ENCODE measurements around the gene SLC18A3. TPM values are rescaled to one million over a fixed set of nuclear protein-coding genes. Genes with fewer than 3 reads are reported as not detected.

Gene SLC18A3
- total RNA-seq, 2 experiments from 2014 or later = not detected

GRCh38 chr10:49621561-49621960, 11.5 kb downstream of the SLC18A3 start:
- CTCF ChIA-PET = no interaction called here
- POLR2A ChIA-PET = no interaction called here

- CTCF ChIA-PET = no interaction called here
- POLR2A ChIA-PET = no interaction called here
Measured at GRCh38 chr10:49622426-49623425, 12.6 kb downstream of the SLC18A3 start.

- CTCF ChIA-PET = no interaction called here
- POLR2A ChIA-PET = no interaction called here
Measured at GRCh38 chr10:49624629-49625028, 14.5 kb downstream of the SLC18A3 start.

GRCh38 chr10:49625411-49625810, 15.3 kb downstream of the SLC18A3 start:
- ChIA-PET CTCF (no interaction called here), POLR2A (no interaction called here)

- POLR2A ChIA-PET = no interaction called here
Measured at GRCh38 chr10:49627038-49627437, 16.9 kb downstream of the SLC18A3 start.

GRCh38 chr10:49627644-49628247, 17.6 kb downstream of the SLC18A3 start:
- POLR2A ChIA-PET = no interaction called here
- CTCF ChIA-PET = no interaction called here

More at GRCh38 chr10:49627038-49627437, 16.9 kb downstream of the SLC18A3 start:
- CTCF ChIA-PET = no interaction called here

- POLR2A ChIA-PET = no interaction called here
- CTCF ChIA-PET = no interaction called here
Measured at GRCh38 chr10:49628599-49628998, 18.5 kb downstream of the SLC18A3 start.

- POLR2A ChIA-PET = no interaction called here
- CTCF ChIA-PET = no interaction called here
Measured at GRCh38 chr10:49629431-49629881, 19.3 kb downstream of the SLC18A3 start.

GRCh38 chr10:49631975-49632374, 21.9 kb downstream of the SLC18A3 start:
- ChIA-PET CTCF (no interaction called here), POLR2A (no interaction called here)

GRCh38 chr10:49632406-49633317, 22.6 kb downstream of the SLC18A3 start:
- ChIA-PET CTCF (no interaction called here), POLR2A (no interaction called here)

- ChIA-PET CTCF (no interaction called here), POLR2A (no interaction called here)
Measured at GRCh38 chr10:49633327-49634068, 23.4 kb downstream of the SLC18A3 start.

GRCh38 chr10:49634069-49634660, 24.1 kb downstream of the SLC18A3 start:
- POLR2A ChIA-PET = no interaction called here
- CTCF ChIA-PET = no interaction called here

- CTCF ChIA-PET = no interaction called here
Measured at GRCh38 chr10:49642311-49642710, 32.2 kb downstream of the SLC18A3 start.

GRCh38 chr10:49643241-49644034, 33.3 kb downstream of the SLC18A3 start:
- ChIA-PET POLR2A (no interaction called here), CTCF (no interaction called here)

More at GRCh38 chr10:49642311-49642710, 32.2 kb downstream of the SLC18A3 start:
- POLR2A ChIA-PET = no interaction called here

- POLR2A ChIA-PET = no interaction called here
- CTCF ChIA-PET = no interaction called here
Measured at GRCh38 chr10:49644035-49644646, 34.0 kb downstream of the SLC18A3 start.

GRCh38 chr10:49645417-49645816, 35.3 kb downstream of the SLC18A3 start:
- ChIA-PET CTCF (no interaction called here), POLR2A (no interaction called here)

GRCh38 chr10:49645871-49646870, 36.1 kb downstream of the SLC18A3 start:
- POLR2A ChIA-PET = no interaction called here
- CTCF ChIA-PET = no interaction called here

Data from activated CD8-positive, alpha-beta memory T cell treated with anti-CD3 and anti-CD28 coated beads for 36 hours (primary cell).